ENCODE results near the gene GPRIN3.

- TF ChIP-seq, protein P1, sequence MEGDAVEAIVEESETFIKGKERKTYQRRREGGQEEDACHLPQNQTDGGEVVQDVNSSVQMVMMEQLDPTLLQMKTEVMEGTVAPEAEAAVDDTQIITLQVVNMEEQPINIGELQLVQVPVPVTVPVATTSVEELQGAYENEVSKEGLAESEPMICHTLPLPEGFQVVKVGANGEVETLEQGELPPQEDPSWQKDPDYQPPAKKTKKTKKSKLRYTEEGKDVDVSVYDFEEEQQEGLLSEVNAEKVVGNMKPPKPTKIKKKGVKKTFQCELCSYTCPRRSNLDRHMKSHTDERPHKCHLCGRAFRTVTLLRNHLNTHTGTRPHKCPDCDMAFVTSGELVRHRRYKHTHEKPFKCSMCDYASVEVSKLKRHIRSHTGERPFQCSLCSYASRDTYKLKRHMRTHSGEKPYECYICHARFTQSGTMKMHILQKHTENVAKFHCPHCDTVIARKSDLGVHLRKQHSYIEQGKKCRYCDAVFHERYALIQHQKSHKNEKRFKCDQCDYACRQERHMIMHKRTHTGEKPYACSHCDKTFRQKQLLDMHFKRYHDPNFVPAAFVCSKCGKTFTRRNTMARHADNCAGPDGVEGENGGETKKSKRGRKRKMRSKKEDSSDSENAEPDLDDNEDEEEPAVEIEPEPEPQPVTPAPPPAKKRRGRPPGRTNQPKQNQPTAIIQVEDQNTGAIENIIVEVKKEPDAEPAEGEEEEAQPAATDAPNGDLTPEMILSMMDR (IDR thresholded peaks at IDR 0.05; ENCODE audit: low read depth, low read length) = no peak
- no peak for TF ChIP-seq EZH2phosphoT487 (IDR thresholded peaks at IDR 0.05; ENCODE audit: low read depth)
Observed at GRCh38 chr4:89267392-89267791, 40.2 kb downstream of the GPRIN3 start.

Data from OCI-LY3 (cell line).